OCI-LY3 (cell line): ENCODE measurements around the gene OR5A1.
"Not testable (repeated sequence)": the region's sequence is repeated elsewhere in the genome, so short reads cannot be mapped to it uniquely, and the experiment has no call there.

Experiments used
- H2AFZ ChIP-seq: fragments of 200-600, 300-600 bp; shearing (Covaris generic); 2 replicates; pipeline ENCODE4 v1.6.0; 2014; ENCODE audit warnings: antibody characterized with exemption, low read depth, low read length
- H3K27ac ChIP-seq: fragments of 200-600, 300-600 bp; sonication (generic); 2 replicates; pipeline ENCODE4 v1.5.1; 2014; ENCODE audit warnings: mild to moderate bottlenecking, low read length, moderate library complexity, mixed read lengths
- H3K27me3 ChIP-seq: fragments of 200-600, 300-600 bp; sonication (generic); 2 replicates; pipeline ENCODE4 v1.6.1; 2014; ENCODE audit warnings: low read depth, low read length, mixed read lengths
- H3K36me3 ChIP-seq: fragments of 200-600, 300-600 bp; sonication (generic); replicated peaks from 2 replicates; pipeline ENCODE3; 2014; ENCODE audit warnings: low read depth, low read length, mixed read lengths
- H3K4me1 ChIP-seq: fragments of 300-600, 200-600 bp; sonication (generic); 2 replicates; pipeline ENCODE4 v1.6.1; 2014; ENCODE audit warnings: low read length, mixed read lengths
- H3K4me2 ChIP-seq: fragments of 200-600, 300-600 bp; sonication (generic); 2 replicates; pipeline ENCODE4 v1.6.1; 2014; ENCODE audit warnings: low read length, mixed read lengths
- H3K4me3 ChIP-seq: fragments of 300-600, 200-600 bp; sonication (generic); 2 replicates; pipeline ENCODE4 v1.5.1; 2014; ENCODE audit warnings: antibody characterized with exemption, mild to moderate bottlenecking, low read length, moderate library complexity
- H3K79me2 ChIP-seq: fragments of 300-600, 200-600 bp; shearing (Covaris generic); 2 replicates; pipeline ENCODE4 v1.6.1; 2014; ENCODE audit warnings: mild to moderate bottlenecking, low read length, mixed read lengths
- H3K9ac ChIP-seq: fragments of 300-600, 200-600 bp; shearing (Covaris generic); 2 replicates; pipeline ENCODE4 v1.6.0; 2014; ENCODE audit warnings: mild to moderate bottlenecking, low read length, moderate library complexity
- H3K9me3 ChIP-seq: fragments of 200-600, 300-600 bp; shearing (Covaris generic); 2 replicates; pipeline ENCODE4 v1.6.1; 2014; ENCODE audit warnings: low read length, mixed read lengths; ENCODE audit not compliant: insufficient read depth
- H4K20me1 ChIP-seq: fragments of 200-600, 300-600 bp; sonication (generic); 2 replicates; pipeline ENCODE4 v1.6.1; 2016; ENCODE audit warnings: low read length, mixed read lengths; ENCODE audit not compliant: insufficient read depth
- EZH2phosphoT487 ChIP-seq: fragments of 200-600 bp; shearing (Covaris generic); IDR thresholded peaks from 2 replicates; pipeline ENCODE4 v1.6.1; 2018; ENCODE audit warnings: antibody characterized with exemption, mixed run types, low read depth
- TF ChIP-seq, protein P1 (sequence below): fragments of 200-600, 300-600 bp; sonication (generic); IDR thresholded peaks from 2 replicates; pipeline ENCODE4 v1.5.1; 2014; ENCODE audit warnings: antibody characterized with exemption, low read length, low read depth

Gene OR5A1

DNA sequence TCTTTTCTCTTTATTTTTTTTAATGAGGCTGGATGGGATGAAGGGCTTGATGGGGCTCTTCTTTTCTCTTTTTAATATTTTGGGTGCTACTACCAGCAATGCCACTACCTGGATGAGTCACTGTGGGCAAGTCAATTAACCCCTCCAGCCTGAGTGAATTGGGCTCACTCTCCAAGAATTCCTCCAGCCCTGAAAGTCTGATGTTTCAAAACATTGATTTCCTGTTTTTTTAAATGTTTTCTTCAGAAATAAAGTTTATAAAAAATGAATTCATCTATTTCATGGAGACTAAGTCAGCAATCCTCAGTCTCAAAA, 9.2 kb upstream of the OR5A1 start:
- Histone ChIP-seq H3K4me1 (no peaks in the 10 kb centered on the region), H3K27me3 (peaks cover 11% of the 10 kb centered on the region; the same call in 1 of the 2 replicates), H2AFZ (no peak overlapping the region), H4K20me1 (no peaks in the 10 kb centered on the region), H3K9ac (no peak overlapping the region), H3K27ac (no peak overlapping the region), H3K4me3 (no peak overlapping the region), H3K79me2 (no peaks in the 10 kb centered on the region), H3K36me3 (no peaks in the 10 kb centered on the region), H3K9me3 (no peaks in the 10 kb centered on the region), H3K4me2 (no peak overlapping the region)
- TF ChIP-seq EZH2phosphoT487: no peak
- TF ChIP-seq, protein P1, sequence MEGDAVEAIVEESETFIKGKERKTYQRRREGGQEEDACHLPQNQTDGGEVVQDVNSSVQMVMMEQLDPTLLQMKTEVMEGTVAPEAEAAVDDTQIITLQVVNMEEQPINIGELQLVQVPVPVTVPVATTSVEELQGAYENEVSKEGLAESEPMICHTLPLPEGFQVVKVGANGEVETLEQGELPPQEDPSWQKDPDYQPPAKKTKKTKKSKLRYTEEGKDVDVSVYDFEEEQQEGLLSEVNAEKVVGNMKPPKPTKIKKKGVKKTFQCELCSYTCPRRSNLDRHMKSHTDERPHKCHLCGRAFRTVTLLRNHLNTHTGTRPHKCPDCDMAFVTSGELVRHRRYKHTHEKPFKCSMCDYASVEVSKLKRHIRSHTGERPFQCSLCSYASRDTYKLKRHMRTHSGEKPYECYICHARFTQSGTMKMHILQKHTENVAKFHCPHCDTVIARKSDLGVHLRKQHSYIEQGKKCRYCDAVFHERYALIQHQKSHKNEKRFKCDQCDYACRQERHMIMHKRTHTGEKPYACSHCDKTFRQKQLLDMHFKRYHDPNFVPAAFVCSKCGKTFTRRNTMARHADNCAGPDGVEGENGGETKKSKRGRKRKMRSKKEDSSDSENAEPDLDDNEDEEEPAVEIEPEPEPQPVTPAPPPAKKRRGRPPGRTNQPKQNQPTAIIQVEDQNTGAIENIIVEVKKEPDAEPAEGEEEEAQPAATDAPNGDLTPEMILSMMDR: no peak

DNA sequence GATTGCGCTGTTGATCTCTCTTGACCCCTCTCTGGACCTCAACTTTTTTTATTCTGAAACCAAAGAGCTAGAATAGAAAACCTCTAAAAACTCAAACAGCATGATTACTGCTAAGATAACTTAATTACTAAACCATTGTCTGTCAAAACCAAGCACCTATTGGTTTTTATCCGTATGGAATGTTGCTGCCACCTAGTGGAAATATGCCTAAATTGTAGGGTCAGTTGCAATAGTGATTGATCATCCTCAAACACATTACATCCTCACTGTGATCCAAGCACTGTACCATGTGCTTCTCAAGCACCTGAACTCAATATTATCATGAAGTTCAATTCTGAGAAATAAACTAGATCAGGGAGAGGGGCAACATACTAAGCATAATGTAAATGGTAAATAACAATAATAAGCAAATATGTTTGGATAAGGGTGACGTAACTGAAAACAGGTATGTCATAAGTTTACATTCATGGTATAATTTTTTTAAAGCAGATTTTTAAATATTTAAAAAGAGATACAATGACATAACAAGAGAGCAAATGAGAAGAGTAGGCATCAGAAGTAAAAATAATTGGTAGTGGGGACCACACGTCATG, 6.2 kb upstream of the OR5A1 start:
- Histone ChIP-seq H3K9me3 (no peaks in the 10 kb centered on the region), H3K4me2 (no peak overlapping the region), H4K20me1 (no peaks in the 10 kb centered on the region), H3K27ac (no peak overlapping the region), H3K4me3 (no peak overlapping the region), H3K36me3 (no peaks in the 10 kb centered on the region), H3K27me3 (peaks cover 15% of the 10 kb centered on the region; the same call in 1 of the 2 replicates), H3K4me1 (no peaks in the 10 kb centered on the region), H3K79me2 (no peaks in the 10 kb centered on the region), H2AFZ (no peak overlapping the region), H3K9ac (no peak overlapping the region)
- TF ChIP-seq EZH2phosphoT487: no peak
- TF ChIP-seq, protein P1: peak; percentile 94

DNA sequence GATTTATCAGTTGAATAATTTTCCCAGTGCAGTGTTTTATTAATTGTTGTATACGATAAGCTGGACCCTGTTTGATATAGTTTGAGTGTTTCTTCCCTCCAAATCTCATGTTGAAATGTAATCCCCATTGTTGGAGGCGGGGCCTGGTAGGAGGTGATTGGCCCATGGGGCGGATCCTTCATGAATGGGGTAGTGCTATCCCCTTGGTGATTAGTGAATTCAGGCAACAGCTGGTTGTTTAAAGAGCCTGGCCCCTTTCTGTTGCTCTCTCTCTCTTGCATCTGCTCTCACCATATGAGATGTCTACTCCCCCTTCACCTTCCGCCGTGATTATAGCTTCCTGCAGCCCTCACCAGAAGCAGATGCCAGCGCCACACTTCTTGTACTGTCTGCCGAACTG, 1.5 kb downstream of the OR5A1 start:
- no peaks in the 10 kb centered on the region for H3K79me2 ChIP-seq
- no peak overlapping the region for H3K4me2 ChIP-seq
- no peaks in the 10 kb centered on the region for H3K4me1 ChIP-seq
- TF ChIP-seq EZH2phosphoT487: no peak
- TF ChIP-seq, protein P1: no peak
- H3K9me3 ChIP-seq: no peaks in the 10 kb centered on the region
- H3K4me3 ChIP-seq: no peak overlapping the region
- no peaks in the 10 kb centered on the region for H4K20me1 ChIP-seq
- no peak overlapping the region for H3K9ac ChIP-seq
- H3K36me3 ChIP-seq: no peaks in the 10 kb centered on the region
- no peak overlapping the region for H3K27ac ChIP-seq
- H3K27me3 ChIP-seq: 0 out of 2 replicates have a peak, but pooled peaks cover 6% of the 10 kb centered on the region
- H2AFZ ChIP-seq: no peak overlapping the region

DNA sequence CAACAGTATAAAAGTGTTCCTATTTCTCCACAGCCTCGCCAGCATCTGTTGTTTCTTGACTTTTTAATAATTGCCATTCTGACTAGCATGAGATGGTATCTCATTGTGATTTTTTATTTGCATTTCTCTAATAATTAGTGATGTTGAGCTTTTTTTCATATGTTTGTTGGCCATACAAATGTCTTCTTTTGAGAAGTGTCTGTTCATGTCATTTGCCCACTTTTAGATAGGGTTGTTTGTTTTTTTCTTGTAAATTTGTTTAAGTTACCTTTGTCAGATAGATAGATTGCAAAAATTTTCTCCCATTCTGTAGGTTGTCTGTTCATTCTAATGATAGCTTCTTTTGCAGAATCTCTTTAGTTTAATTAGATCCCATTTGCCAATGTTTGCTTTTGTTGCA, 9.4 kb downstream of the OR5A1 start:
- H3K4me1 ChIP-seq, H3K79me2 ChIP-seq, H2AFZ ChIP-seq, H4K20me1 ChIP-seq, H3K4me2 ChIP-seq, H3K9me3 ChIP-seq, H3K27ac ChIP-seq, H3K9ac ChIP-seq, H3K27me3 ChIP-seq, H3K36me3 ChIP-seq, H3K4me3 ChIP-seq: not testable (repeated sequence)

DNA sequence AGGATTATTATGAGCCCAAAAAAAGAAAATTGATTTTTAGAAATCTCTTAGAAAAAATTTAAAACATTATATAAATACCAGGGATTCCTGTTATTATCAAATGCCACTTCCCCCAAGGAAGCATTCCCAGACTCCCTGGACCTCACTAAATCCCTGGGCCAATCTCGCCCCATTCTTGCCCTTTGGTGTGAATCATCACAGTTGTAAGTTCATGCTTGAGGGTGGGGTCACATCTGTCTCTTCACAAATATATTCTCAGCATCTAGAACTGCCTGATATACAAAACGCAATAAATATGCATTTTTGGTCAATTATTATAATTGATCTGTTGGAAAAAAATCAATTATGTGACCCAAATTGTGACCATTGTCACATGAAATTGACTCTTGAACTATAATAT, 12.2 kb downstream of the OR5A1 start:
- no peaks in the 10 kb centered on the region for H3K27me3 ChIP-seq
- no peak overlapping the region for H2AFZ ChIP-seq
- no peaks in the 10 kb centered on the region for H3K4me1 ChIP-seq
- no peaks in the 10 kb centered on the region for H3K9me3 ChIP-seq
- H3K4me3 ChIP-seq: no peak overlapping the region
- no peaks in the 10 kb centered on the region for H3K79me2 ChIP-seq
- no peak for TF ChIP-seq EZH2phosphoT487
- TF ChIP-seq, protein P1: no peak
- no peak overlapping the region for H3K27ac ChIP-seq
- no peak overlapping the region for H3K4me2 ChIP-seq
- H3K9ac ChIP-seq: no peak overlapping the region
- no peaks in the 10 kb centered on the region for H4K20me1 ChIP-seq
- H3K36me3 ChIP-seq: no peaks in the 10 kb centered on the region
